H1 (cell line): ENCODE results near the gene AP1M2. TPM values are rescaled to one million over a fixed set of nuclear protein-coding genes. Genes with fewer than 3 reads are reported as not detected.

Source experiments
- BACH1 ChIP-seq: IDR thresholded peaks from 2 replicates; pipeline ENCODE4 v1.6.1; 2012; ENCODE audit warnings: low read length, improper control_type of control experiment
- BRCA1 ChIP-seq: IDR thresholded peaks from 2 replicates; pipeline ENCODE4 v1.6.1; 2012; ENCODE audit warnings: low read depth, low read length, improper control_type of control experiment
- CBX8 ChIP-seq: fragments of 300-800, 300-1000 bp; sonication (generic); IDR thresholded peaks from 2 replicates; pipeline ENCODE4 v1.7.1; 2016; ENCODE audit warnings: low read depth, low read length, borderline replicate concordance
- CEBPB ChIP-seq: IDR thresholded peaks from 2 replicates; pipeline ENCODE4 v1.6.1; 2012; ENCODE audit warnings: low read depth, low read length
- HDAC2 ChIP-seq, 2 experiments: fragments of 300-600 bp in 1 of 2; sonication (generic) in 1 of 2; IDR thresholded peaks; 2 replicates each; pipeline ENCODE4 v1.6.1; 2011 to 2012; ENCODE audit warnings: low read depth in 2 of 2, low read length in 2 of 2, mild to moderate bottlenecking in 2 of 2, moderate library complexity in 2 of 2, borderline replicate concordance in 1 of 2, inconsistent platforms in 1 of 2
- HDAC6 ChIP-seq: IDR thresholded peaks from one replicate; pipeline ENCODE4 v1.7.1; 2012; ENCODE audit warnings: low read depth, mild to moderate bottlenecking, inconsistent platforms, low read length, moderate library complexity
- KDM4A ChIP-seq: IDR thresholded peaks from one replicate; pipeline ENCODE4 v1.7.1; 2012; ENCODE audit warnings: low read depth, mild to moderate bottlenecking, moderate library complexity, low read length, inconsistent platforms; ENCODE audit not compliant: severe bottlenecking
- NRF1 ChIP-seq: IDR thresholded peaks from 2 replicates; pipeline ENCODE4 v1.6.1; 2011; ENCODE audit warnings: mild to moderate bottlenecking, low read depth, low read length, improper control_type of control experiment
- PHF8 ChIP-seq: fragments of 200-600 bp; sonication (generic); conservative IDR thresholded peaks from 2 replicates; pipeline ENCODE4 v1.7.1; 2012; ENCODE audit warnings: low read depth, mild to moderate bottlenecking, inconsistent platforms, low read length, moderate library complexity
- POLR2AphosphoS5 ChIP-seq: IDR thresholded peaks from 2 replicates; pipeline ENCODE4 v1.6.1; 2011; ENCODE audit warnings: low read depth, low read length
- RAD21 ChIP-seq, 2 experiments: IDR thresholded peaks in 1 of 2; conservative IDR thresholded peaks in 1 of 2; 2 replicates each; pipeline ENCODE4 v1.6.1; 2011; ENCODE audit warnings: low read depth in 2 of 2, low read length in 2 of 2, improper control_type of control experiment in 1 of 2, inconsistent platforms in 1 of 2, mild to moderate bottlenecking in 1 of 2, moderate library complexity in 1 of 2
- RFX5 ChIP-seq: IDR thresholded peaks from 2 replicates; pipeline ENCODE4 v1.6.1; 2011; ENCODE audit warnings: low read depth, low read length, improper control_type of control experiment, borderline replicate concordance
- SAP30 ChIP-seq: fragments of 300-600 bp; sonication (generic); IDR thresholded peaks from 2 replicates; pipeline ENCODE4 v1.7.1; 2012; ENCODE audit warnings: low read length, moderate library complexity, mild to moderate bottlenecking, inconsistent platforms; ENCODE audit not compliant: insufficient read depth, insufficient replicate concordance
- SP2 ChIP-seq: IDR thresholded peaks from 2 replicates; pipeline ENCODE4 v1.6.1; 2012; ENCODE audit warnings: mild to moderate bottlenecking, low read length, inconsistent platforms
- SRF ChIP-seq: IDR thresholded peaks from 2 replicates; pipeline ENCODE4 v1.6.1; 2011; ENCODE audit warnings: mild to moderate bottlenecking, low read depth, low read length, moderate library complexity
- TBP ChIP-seq: IDR thresholded peaks from 2 replicates; pipeline ENCODE4 v1.6.1; 2011; ENCODE audit warnings: low read depth, low read length, improper control_type of control experiment
- TCF12 ChIP-seq: IDR thresholded peaks from 2 replicates; pipeline ENCODE4 v1.6.1; 2011; ENCODE audit warnings: low read depth, mild to moderate bottlenecking, low read length
- TEAD4 ChIP-seq: IDR thresholded peaks from 2 replicates; pipeline ENCODE4 v1.6.1; 2012; ENCODE audit warnings: low read depth, low read length, inconsistent platforms, mixed read lengths
- ZNF274 ChIP-seq: IDR thresholded peaks from 2 replicates; pipeline ENCODE4 v1.7.0; 2012; ENCODE audit warnings: low read length, borderline replicate concordance; ENCODE audit errors: extremely low read depth
- polyA plus RNA-seq, 7 experiments: library from polyadenylated mRNA; depleted of rRNA in 3 of 7; stranded (reverse) in 5 of 7; unstranded in 2 of 7; fragments of >200 nt in 5 of 7; fragments of 200-250 nt in 2 of 7; gene quantifications; 1 replicate in 5 of 7; 2 replicates in 1 of 7; 4 replicates in 1 of 7; pipeline versions ENCODE4 v1.2.1 to v1.2.3, GENCODE V29; 2011 to 2013; ENCODE audit warnings: missing spikeins in 2 of 7, mixed read lengths in 2 of 7
- total RNA-seq: library from RNA; stranded (reverse); fragmentation: NEBNext Ultra II Directional; extraction: Animal tissue kit (Norgen Biotek cat#: 25700); gene quantifications from 2 replicates; pipeline ENCODE4 v1.2.1, GENCODE V29; 2021
- TF ChIP-seq, protein P1 (sequence below): IDR thresholded peaks from 2 replicates; pipeline ENCODE4 v1.6.1; 2012; ENCODE audit warnings: low read length, inconsistent platforms
- TF ChIP-seq, protein P2 (sequence below): IDR thresholded peaks from 2 replicates; pipeline ENCODE4 v1.6.1; 2011; ENCODE audit warnings: low read depth, mild to moderate bottlenecking, low read length; ENCODE audit not compliant: insufficient read depth

AP1M2 gene
- total and polyA plus RNA-seq, 2 of the 8 experiments (the other 6 are each of a cell fraction or from before 2014, with no cell fraction given): 140 to 161 TPM

DNA sequence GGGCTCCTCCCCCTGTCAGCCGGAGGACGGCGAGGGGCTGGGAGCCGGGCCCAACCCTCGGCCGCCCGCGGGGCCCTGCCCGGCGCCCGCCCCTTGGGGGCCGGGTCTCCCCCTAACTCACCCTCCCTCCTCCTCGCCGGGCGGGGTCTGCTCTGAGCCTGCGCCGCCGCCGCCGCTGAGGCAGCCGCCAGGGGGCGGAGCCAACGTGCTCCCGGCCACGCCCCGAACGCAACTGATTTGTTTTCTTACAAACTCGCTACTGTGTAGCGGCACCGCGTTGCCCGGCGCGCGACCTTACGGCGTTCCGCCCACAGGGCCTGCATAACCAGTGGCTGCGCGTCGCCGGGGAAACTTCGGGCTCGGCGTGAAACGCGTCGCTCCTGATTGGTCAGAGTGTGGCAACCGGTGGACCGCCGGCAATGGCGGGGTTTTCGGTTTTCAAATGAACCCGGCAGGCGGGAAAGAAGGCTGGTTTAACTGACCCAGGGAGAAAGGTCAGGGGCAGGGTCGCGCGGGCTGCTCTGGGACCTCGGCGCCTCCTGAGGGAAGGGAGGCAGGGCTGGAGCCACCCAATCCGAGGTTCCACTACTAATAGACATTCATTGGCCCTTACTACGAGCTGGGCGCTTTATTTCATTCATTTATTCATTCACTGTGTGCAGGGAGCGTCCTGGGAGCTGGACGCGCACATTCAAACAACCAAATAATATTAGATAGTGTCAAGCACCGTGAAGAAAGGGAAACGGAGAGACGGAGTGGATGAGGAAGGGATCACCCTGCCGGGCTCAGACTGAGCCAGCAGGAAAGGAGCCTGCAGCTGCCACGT lies 18.1 kb downstream of the AP1M2 start, which contains the start of gene CDKN2D (continued):
- peak; percentile 81 for TF ChIP-seq SAP30
- TF ChIP-seq SRF: no peak
- TF ChIP-seq BRCA1: peak; percentile 50; the same call in 1 of the 2 replicates
- no peak for TF ChIP-seq CBX8
- no peak for TF ChIP-seq RAD21 (IDR thresholded peaks at IDR 0.05 in 1 of 2, conservative IDR thresholded peaks at IDR 0.05 in 1 of 2; ENCODE audit: low read depth in 2 of 2, low read length in 2 of 2)
- no peak for TF ChIP-seq SP2
- TF ChIP-seq ZNF274: no peak
- TF ChIP-seq NRF1: peak; percentile 48
- peak; percentile 33; the same call in 1 of the 2 replicates for TF ChIP-seq TEAD4
- TF ChIP-seq HDAC2 (IDR thresholded peaks at IDR 0.05; ENCODE audit: borderline replicate concordance in 1 of 2, low read depth in 2 of 2, low read length in 2 of 2): 0 out of 4 replicates have a peak, but pooled peaks of 1 of the 2 experiments have one; percentile 20
- TF ChIP-seq, protein P1, sequence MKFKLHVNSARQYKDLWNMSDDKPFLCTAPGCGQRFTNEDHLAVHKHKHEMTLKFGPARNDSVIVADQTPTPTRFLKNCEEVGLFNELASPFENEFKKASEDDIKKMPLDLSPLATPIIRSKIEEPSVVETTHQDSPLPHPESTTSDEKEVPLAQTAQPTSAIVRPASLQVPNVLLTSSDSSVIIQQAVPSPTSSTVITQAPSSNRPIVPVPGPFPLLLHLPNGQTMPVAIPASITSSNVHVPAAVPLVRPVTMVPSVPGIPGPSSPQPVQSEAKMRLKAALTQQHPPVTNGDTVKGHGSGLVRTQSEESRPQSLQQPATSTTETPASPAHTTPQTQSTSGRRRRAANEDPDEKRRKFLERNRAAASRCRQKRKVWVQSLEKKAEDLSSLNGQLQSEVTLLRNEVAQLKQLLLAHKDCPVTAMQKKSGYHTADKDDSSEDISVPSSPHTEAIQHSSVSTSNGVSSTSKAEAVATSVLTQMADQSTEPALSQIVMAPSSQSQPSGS: 0 out of 2 replicates have a peak, but pooled peaks have one; percentile 9
- peak; percentile 46 for TF ChIP-seq PHF8
- TF ChIP-seq KDM4A: no peak
- peak; percentile 71; the same call in 1 of the 2 replicates for TF ChIP-seq TBP
- 0 out of 2 replicates have a peak, but pooled peaks have one; percentile 58 for TF ChIP-seq BACH1
- TF ChIP-seq, protein P2, sequence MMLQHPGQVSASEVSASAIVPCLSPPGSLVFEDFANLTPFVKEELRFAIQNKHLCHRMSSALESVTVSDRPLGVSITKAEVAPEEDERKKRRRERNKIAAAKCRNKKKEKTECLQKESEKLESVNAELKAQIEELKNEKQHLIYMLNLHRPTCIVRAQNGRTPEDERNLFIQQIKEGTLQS: no peak
- TF ChIP-seq HDAC6: no peak
- no peak for TF ChIP-seq TCF12
- TF ChIP-seq CEBPB: peak; percentile 8; the same call in 1 of the 2 replicates
- TF ChIP-seq POLR2AphosphoS5: peak; percentile 60; the same call in 1 of the 2 replicates
- peak; percentile 93 for TF ChIP-seq RFX5
